ENCODE data around the gene KIFC1. TPM values are rescaled to one million over a fixed set of nuclear protein-coding genes. Genes with fewer than 3 reads are reported as not detected.
A peak's percentile ranks its signal among the peaks of the same experiment; 100 is the strongest.

Gene KIFC1
- total and polyA plus RNA-seq, 2 donors (not counting 1 experiment from before 2014, with no cell fraction given), result 5.3 to 8.0 TPM

GRCh38 chr6:33390767-33391277, 801 bp upstream of the KIFC1 start:
- Histone ChIP-seq H3K9ac (ENCODE audit: insufficient read depth, low read length) (no peak overlapping the region), H3K4me2 (ENCODE audit: extremely low read depth, insufficient read depth, low read length) (peak overlapping the region; percentile 36), H3K36me3 (ENCODE audit: control insufficient read depth, insufficient read depth, low read length) (no peaks in the 10 kb centered on the region), H3K27ac (ENCODE audit: insufficient read depth, low read length) (peak overlapping the region; percentile 75), H4K20me1 (ENCODE audit: control insufficient read depth, extremely low read depth, insufficient read depth, low read length) (no peaks in the 10 kb centered on the region), H3K4me3 (replicated peaks in 1 of 4; ENCODE audit: control extremely low read depth in 1 of 4, insufficient read depth in 1 of 4, low read depth in 3 of 4, low read length in 4 of 4) (peak overlapping the region in 2 of 4 experiments; percentile 35 to 46), H3K4me1 (ENCODE audit: control insufficient read depth, extremely low read depth, insufficient read depth, low read length) (peaks cover 10% of the 10 kb centered on the region), H2AFZ (ENCODE audit: low read length) (peak overlapping the region; percentile 78), H3K9me3 (ENCODE audit: control insufficient read depth, insufficient read depth, low read depth, low read length) (no peaks in the 10 kb centered on the region), H3K79me2 (ENCODE audit: control insufficient read depth, insufficient read depth, low read length) (peaks cover 40% of the 10 kb centered on the region), H3K27me3 (ENCODE audit: control insufficient read depth, insufficient read depth, low read length) (no peaks in the 10 kb centered on the region)
- TF ChIP-seq EZH2 (IDR thresholded peaks at IDR 0.05; ENCODE audit: low read length, missing control alignments) (no peak), CTCF (conservative IDR thresholded peaks at IDR 0.05 in 1 of 2, IDR thresholded peaks at IDR 0.05 in 1 of 2; ENCODE audit: low read depth in 1 of 2, low read length in 2 of 2) (no peak)
- no peak for DNase-seq (ENCODE audit: low read depth in 2 of 2)

GRCh38 chr6:33391922-33392594, 435 bp downstream of the KIFC1 start:
- Histone ChIP-seq H3K36me3 (ENCODE audit: control insufficient read depth, insufficient read depth, low read length) (no peaks in the 10 kb centered on the region), H3K27ac (ENCODE audit: insufficient read depth, low read length) (peak overlapping the region; percentile 75), H3K4me1 (ENCODE audit: control insufficient read depth, extremely low read depth, insufficient read depth, low read length) (peaks cover 10% of the 10 kb centered on the region), H3K4me2 (ENCODE audit: extremely low read depth, insufficient read depth, low read length) (peak overlapping the region; percentile 84), H3K9me3 (ENCODE audit: control insufficient read depth, insufficient read depth, low read depth, low read length) (no peaks in the 10 kb centered on the region), H4K20me1 (ENCODE audit: control insufficient read depth, extremely low read depth, insufficient read depth, low read length) (no peaks in the 10 kb centered on the region), H3K79me2 (ENCODE audit: control insufficient read depth, insufficient read depth, low read length) (peaks cover 51% of the 10 kb centered on the region), H3K4me3 (replicated peaks in 1 of 4; ENCODE audit: control extremely low read depth in 1 of 4, insufficient read depth in 1 of 4, low read depth in 3 of 4, low read length in 4 of 4) (peak overlapping the region; percentile 57 to 95 (median 74)), H3K9ac (ENCODE audit: insufficient read depth, low read length) (peak overlapping the region; percentile 57), H2AFZ (ENCODE audit: low read length) (peak overlapping the region; percentile 30), H3K27me3 (ENCODE audit: control insufficient read depth, insufficient read depth, low read length) (no peaks in the 10 kb centered on the region)
- TF ChIP-seq CTCF (conservative IDR thresholded peaks at IDR 0.05 in 1 of 2, IDR thresholded peaks at IDR 0.05 in 1 of 2; ENCODE audit: low read depth in 1 of 2, low read length in 2 of 2) (no peak), EZH2 (IDR thresholded peaks at IDR 0.05; ENCODE audit: low read length, missing control alignments) (no peak)
- DNase-seq (ENCODE audit: low read depth in 2 of 2), result peak in 1 of 2 donors; percentile 49

GRCh38 chr6:33392595-33392948, 949 bp downstream of the KIFC1 start:
- no peaks in the 10 kb centered on the region for H3K36me3 ChIP-seq (ENCODE audit: control insufficient read depth, insufficient read depth, low read length)
- H3K79me2 ChIP-seq (ENCODE audit: control insufficient read depth, insufficient read depth, low read length), result peaks cover 54% of the 10 kb centered on the region
- H3K4me1 ChIP-seq (ENCODE audit: control insufficient read depth, extremely low read depth, insufficient read depth, low read length), result peaks cover 10% of the 10 kb centered on the region
- H3K27ac ChIP-seq (ENCODE audit: insufficient read depth, low read length), result peak overlapping the region; percentile 75
- no peak for DNase-seq (ENCODE audit: low read depth in 2 of 2)
- H3K4me2 ChIP-seq (ENCODE audit: extremely low read depth, insufficient read depth, low read length), result peak overlapping the region; percentile 84
- H3K9me3 ChIP-seq (ENCODE audit: control insufficient read depth, insufficient read depth, low read depth, low read length), result no peaks in the 10 kb centered on the region
- H3K9ac ChIP-seq (ENCODE audit: insufficient read depth, low read length), result no peak overlapping the region
- H3K27me3 ChIP-seq (ENCODE audit: control insufficient read depth, insufficient read depth, low read length), result no peaks in the 10 kb centered on the region
- H2AFZ ChIP-seq (ENCODE audit: low read length), result peak overlapping the region; percentile 27
- H3K4me3 ChIP-seq (replicated peaks in 1 of 4; ENCODE audit: control extremely low read depth in 1 of 4, insufficient read depth in 1 of 4, low read depth in 3 of 4, low read length in 4 of 4), result peak overlapping the region; percentile 57 to 95 (median 74)
- TF ChIP-seq CTCF (conservative IDR thresholded peaks at IDR 0.05 in 1 of 2, IDR thresholded peaks at IDR 0.05 in 1 of 2; ENCODE audit: low read depth in 1 of 2, low read length in 2 of 2), result no peak
- no peak for TF ChIP-seq EZH2 (IDR thresholded peaks at IDR 0.05; ENCODE audit: low read length, missing control alignments)
- H4K20me1 ChIP-seq (ENCODE audit: control insufficient read depth, extremely low read depth, insufficient read depth, low read length), result no peaks in the 10 kb centered on the region
